ENCODE results near the gene NOL4L. TPM values are rescaled to one million over a fixed set of nuclear protein-coding genes. Genes with fewer than 3 reads are reported as not detected.

NOL4L gene
- total and polyA plus RNA-seq, 9 donors: 10.4 to 20.0 (median 16.1) TPM

Other genes with a start within 250 kb of the NOL4L start
- gene ASXL1, start 227.0 kb downstream of the NOL4L start, total RNA-seq: 28.4 TPM
- 10 to 100 TPM; 32.8 to 42.3 (median 34.9) TPM for gene ASXL1, start 227.0 kb downstream of the NOL4L start, polyA plus RNA-seq (ENCODE audit: insufficient read depth in 1 of 8, insufficient read length in 8 of 8, low replicate concordance in 1 of 8)
- gene C20orf203, start 88.6 kb upstream of the NOL4L start, total RNA-seq: 0.09 TPM
- under 1 TPM in 7 of 8 donors, not detected in 1; 0.02 to 0.15 (median 0.07) TPM for gene C20orf203, start 88.6 kb upstream of the NOL4L start, polyA plus RNA-seq (ENCODE audit: insufficient read depth in 1 of 8, insufficient read length in 8 of 8, low replicate concordance in 1 of 8)
- gene COMMD7, start 158.1 kb upstream of the NOL4L start, total RNA-seq: 26.5 TPM
- 10 to 100 TPM; 37.2 to 43.4 (median 40.9) TPM for gene COMMD7, start 158.1 kb upstream of the NOL4L start, polyA plus RNA-seq (ENCODE audit: insufficient read depth in 1 of 8, insufficient read length in 8 of 8, low replicate concordance in 1 of 8)
- gene DNMT3B, start 177.1 kb upstream of the NOL4L start, total RNA-seq: 2.9 TPM
- 1 to 10 TPM; 3.2 to 5.1 (median 4.3) TPM for gene DNMT3B, start 177.1 kb upstream of the NOL4L start, polyA plus RNA-seq (ENCODE audit: insufficient read depth in 1 of 8, insufficient read length in 8 of 8, low replicate concordance in 1 of 8)
- gene MAPRE1, start 234.6 kb upstream of the NOL4L start, total RNA-seq: 83.5 TPM
- 100 to 1,000 TPM; 114 to 151 (median 143) TPM for gene MAPRE1, start 234.6 kb upstream of the NOL4L start, polyA plus RNA-seq (ENCODE audit: insufficient read depth in 1 of 8, insufficient read length in 8 of 8, low replicate concordance in 1 of 8)